Measurements from ENCODE around the gene GLIPR2.

GLIPR2 gene

DNA sequence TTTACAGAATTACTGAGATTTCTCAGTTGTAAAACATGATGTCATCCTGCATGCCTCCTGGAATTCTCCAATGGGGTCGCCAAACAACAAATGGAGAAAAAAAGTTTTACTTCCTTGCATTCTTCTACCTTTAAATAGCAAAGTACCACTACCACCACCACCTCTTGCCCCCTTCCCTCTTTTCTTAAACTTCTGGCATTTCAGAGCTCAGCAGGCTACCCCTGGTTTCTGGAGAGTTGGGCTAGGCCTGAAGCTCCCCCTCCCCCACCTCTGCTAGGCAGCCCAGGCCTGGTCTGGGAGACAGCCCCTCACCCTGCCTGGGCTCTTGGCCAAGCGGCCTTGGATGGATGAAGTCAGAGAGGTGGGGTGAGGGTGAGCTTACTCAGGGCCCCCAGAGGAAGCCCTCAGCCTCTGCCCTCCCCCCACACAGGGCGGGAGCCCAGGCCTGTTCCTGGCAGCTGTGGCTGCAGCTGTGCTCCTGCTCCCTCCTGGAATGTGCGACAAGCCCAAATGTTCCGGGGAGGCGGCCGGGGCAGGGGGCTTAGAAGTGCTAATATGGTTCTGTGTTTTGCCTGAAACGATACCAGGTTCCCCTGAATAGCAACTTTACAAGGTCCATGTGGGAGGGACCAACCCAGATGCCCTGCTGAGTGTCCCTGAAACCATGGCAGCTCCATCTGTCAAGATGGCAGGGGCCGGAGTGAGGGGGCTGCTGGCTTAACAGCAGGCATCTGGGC lies 26.7 kb downstream of the GLIPR2 start:
- H3K36me3 ChIP-seq (ENCODE audit: control insufficient read depth in 2 of 2, insufficient read depth in 1 of 2, low read length in 2 of 2) = no peaks in the 10 kb centered on the region
- no peak overlapping the region for H3K4me3 ChIP-seq (ENCODE audit: low read depth, low read length)
- no peak overlapping the region; the same call in 1 of the 2 replicates for H3K27ac ChIP-seq (ENCODE audit: extremely low read depth, low read depth, low read length)
- CTCF ChIA-PET = interaction anchor here (0.6 to 8.2 kb wide), 9 partner anchors 13 to 217 kb away, joined by 3 to 172 read pairs (median 5); partner anchors contain the start of genes CLTA and GLIPR2
- POLR2A ChIA-PET = interaction anchor here (0.6 to 3.0 kb wide), 8 partner anchors 8 to 319 kb away, joined by 3 to 30 read pairs (median 5); partner anchors contain the start of genes CLTA and GLIPR2
- H3K4me1 ChIP-seq (ENCODE audit: control insufficient read depth, insufficient read depth, low read length) = peaks cover 4% of the 10 kb centered on the region; the same call in 1 of the 2 replicates
- no peaks in the 10 kb centered on the region for H3K9me3 ChIP-seq (ENCODE audit: control insufficient read depth, insufficient read depth, low read depth, low read length)
- TF ChIP-seq KLF1 (tag by site-specific recombination; IDR thresholded peaks at IDR 0.05) (peak; percentile 35), ZIC2 (tag by site-specific recombination; IDR thresholded peaks at IDR 0.05) (peak; percentile 17; the same call in 1 of the 2 replicates), SP3 (tag by site-specific recombination; IDR thresholded peaks at IDR 0.05) (no peak), ZNF302 (tag by site-specific recombination; IDR thresholded peaks at IDR 0.05; ENCODE audit: low read depth) (no peak), GLI4 (tag by site-specific recombination; IDR thresholded peaks at IDR 0.05) (no peak), ZNF792 (tag by site-specific recombination; IDR thresholded peaks at IDR 0.05) (no peak), ZFHX2 (tag by site-specific recombination; conservative IDR thresholded peaks at IDR 0.05) (peak; percentile 38; the same call in 1 of the 2 replicates), ZNF514 (tag by site-specific recombination; IDR thresholded peaks at IDR 0.05) (no peak), ZNF433 (tag by site-specific recombination; IDR thresholded peaks at IDR 0.05; ENCODE audit: low read depth) (no peak), ZNF76 (tag by site-specific recombination; IDR thresholded peaks at IDR 0.05; ENCODE audit: borderline replicate concordance, low read depth) (no peak), ZBTB7A (tag by site-specific recombination; IDR thresholded peaks at IDR 0.05; ENCODE audit: low read depth) (no peak), GLIS2 (tag by site-specific recombination; IDR thresholded peaks at IDR 0.05) (peak; percentile 63; the same call in 1 of the 2 replicates), ZFP37 (tag by site-specific recombination; IDR thresholded peaks at IDR 0.05) (no peak), KLF9 (tag by site-specific recombination; IDR thresholded peaks at IDR 0.05; ENCODE audit: low read depth) (no peak), ZNF530 (tag by site-specific recombination; IDR thresholded peaks at IDR 0.05; ENCODE audit: low read depth) (0 out of 2 replicates have a peak, but pooled peaks have one; percentile 67), GLIS1 (tag by site-specific recombination; IDR thresholded peaks at IDR 0.05) (no peak), BCL11A (tag by site-specific recombination; IDR thresholded peaks at IDR 0.05; ENCODE audit: low read depth) (no peak), ZNF585B (tag by site-specific recombination; IDR thresholded peaks at IDR 0.05) (no peak), ZFP41 (tag by site-specific recombination; IDR thresholded peaks at IDR 0.05; ENCODE audit: borderline replicate concordance) (no peak), ZNF24 (tag by site-specific recombination; IDR thresholded peaks at IDR 0.05) (peak; percentile 36; the same call in 1 of the 2 replicates), ZNF629 (tag by site-specific recombination; IDR thresholded peaks at IDR 0.05) (peak; percentile 50; the same call in 1 of the 2 replicates), ZNF560 (tag by site-specific recombination; IDR thresholded peaks at IDR 0.05; ENCODE audit: borderline replicate concordance) (no peak), ZNF776 (tag by site-specific recombination; IDR thresholded peaks at IDR 0.05; ENCODE audit: borderline replicate concordance) (no peak), ZNF140 (tag by site-specific recombination; IDR thresholded peaks at IDR 0.05) (no peak), BCL11B (tag by site-specific recombination; IDR thresholded peaks at IDR 0.05; ENCODE audit: low read depth) (no peak), SP2 (tag by site-specific recombination; IDR thresholded peaks at IDR 0.05) (peak; percentile 44), ZNF335 (tag by site-specific recombination; conservative IDR thresholded peaks at IDR 0.05) (peak; percentile 75), TRIM28 (IDR thresholded peaks at IDR 0.05; ENCODE audit: borderline replicate concordance, low read length) (no peak; the same call in 1 of the 2 replicates)
- TF ChIP-seq, protein P1, sequence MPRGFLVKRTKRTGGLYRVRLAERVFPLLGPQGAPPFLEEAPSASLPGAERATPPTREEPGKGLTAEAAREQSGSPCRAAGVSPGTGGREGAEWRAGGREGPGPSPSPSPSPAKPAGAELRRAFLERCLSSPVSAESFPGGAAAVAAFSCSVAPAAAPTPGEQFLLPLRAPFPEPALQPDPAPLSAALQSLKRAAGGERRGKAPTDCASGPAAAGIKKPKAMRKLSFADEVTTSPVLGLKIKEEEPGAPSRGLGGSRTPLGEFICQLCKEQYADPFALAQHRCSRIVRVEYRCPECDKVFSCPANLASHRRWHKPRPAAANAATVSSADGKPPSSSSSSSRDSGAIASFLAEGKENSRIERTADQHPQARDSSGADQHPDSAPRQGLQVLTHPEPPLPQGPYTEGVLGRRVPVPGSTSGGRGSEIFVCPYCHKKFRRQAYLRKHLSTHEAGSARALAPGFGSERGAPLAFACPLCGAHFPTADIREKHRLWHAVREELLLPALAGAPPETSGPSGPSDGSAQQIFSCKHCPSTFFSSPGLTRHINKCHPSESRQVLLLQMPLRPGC (tag by site-specific recombination; IDR thresholded peaks at IDR 0.05) = no peak
- TF ChIP-seq, protein P2, sequence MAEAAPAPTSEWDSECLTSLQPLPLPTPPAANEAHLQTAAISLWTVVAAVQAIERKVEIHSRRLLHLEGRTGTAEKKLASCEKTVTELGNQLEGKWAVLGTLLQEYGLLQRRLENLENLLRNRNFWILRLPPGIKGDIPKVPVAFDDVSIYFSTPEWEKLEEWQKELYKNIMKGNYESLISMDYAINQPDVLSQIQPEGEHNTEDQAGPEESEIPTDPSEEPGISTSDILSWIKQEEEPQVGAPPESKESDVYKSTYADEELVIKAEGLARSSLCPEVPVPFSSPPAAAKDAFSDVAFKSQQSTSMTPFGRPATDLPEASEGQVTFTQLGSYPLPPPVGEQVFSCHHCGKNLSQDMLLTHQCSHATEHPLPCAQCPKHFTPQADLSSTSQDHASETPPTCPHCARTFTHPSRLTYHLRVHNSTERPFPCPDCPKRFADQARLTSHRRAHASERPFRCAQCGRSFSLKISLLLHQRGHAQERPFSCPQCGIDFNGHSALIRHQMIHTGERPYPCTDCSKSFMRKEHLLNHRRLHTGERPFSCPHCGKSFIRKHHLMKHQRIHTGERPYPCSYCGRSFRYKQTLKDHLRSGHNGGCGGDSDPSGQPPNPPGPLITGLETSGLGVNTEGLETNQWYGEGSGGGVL (tag by site-specific recombination; IDR thresholded peaks at IDR 0.05) = peak; percentile 87
- TF ChIP-seq, protein P3, sequence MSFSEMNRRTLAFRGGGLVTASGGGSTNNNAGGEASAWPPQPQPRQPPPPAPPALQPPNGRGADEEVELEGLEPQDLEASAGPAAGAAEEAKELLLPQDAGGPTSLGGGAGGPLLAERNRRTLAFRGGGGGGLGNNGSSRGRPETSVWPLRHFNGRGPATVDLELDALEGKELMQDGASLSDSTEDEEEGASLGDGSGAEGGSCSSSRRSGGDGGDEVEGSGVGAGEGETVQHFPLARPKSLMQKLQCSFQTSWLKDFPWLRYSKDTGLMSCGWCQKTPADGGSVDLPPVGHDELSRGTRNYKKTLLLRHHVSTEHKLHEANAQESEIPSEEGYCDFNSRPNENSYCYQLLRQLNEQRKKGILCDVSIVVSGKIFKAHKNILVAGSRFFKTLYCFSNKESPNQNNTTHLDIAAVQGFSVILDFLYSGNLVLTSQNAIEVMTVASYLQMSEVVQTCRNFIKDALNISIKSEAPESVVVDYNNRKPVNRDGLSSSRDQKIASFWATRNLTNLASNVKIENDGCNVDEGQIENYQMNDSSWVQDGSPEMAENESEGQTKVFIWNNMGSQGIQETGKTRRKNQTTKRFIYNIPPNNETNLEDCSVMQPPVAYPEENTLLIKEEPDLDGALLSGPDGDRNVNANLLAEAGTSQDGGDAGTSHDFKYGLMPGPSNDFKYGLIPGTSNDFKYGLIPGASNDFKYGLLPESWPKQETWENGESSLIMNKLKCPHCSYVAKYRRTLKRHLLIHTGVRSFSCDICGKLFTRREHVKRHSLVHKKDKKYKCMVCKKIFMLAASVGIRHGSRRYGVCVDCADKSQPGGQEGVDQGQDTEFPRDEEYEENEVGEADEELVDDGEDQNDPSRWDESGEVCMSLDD (tag by site-specific recombination; IDR thresholded peaks at IDR 0.05) = no peak
- TF ChIP-seq, protein P4, sequence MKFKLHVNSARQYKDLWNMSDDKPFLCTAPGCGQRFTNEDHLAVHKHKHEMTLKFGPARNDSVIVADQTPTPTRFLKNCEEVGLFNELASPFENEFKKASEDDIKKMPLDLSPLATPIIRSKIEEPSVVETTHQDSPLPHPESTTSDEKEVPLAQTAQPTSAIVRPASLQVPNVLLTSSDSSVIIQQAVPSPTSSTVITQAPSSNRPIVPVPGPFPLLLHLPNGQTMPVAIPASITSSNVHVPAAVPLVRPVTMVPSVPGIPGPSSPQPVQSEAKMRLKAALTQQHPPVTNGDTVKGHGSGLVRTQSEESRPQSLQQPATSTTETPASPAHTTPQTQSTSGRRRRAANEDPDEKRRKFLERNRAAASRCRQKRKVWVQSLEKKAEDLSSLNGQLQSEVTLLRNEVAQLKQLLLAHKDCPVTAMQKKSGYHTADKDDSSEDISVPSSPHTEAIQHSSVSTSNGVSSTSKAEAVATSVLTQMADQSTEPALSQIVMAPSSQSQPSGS (tag by site-specific recombination; IDR thresholded peaks at IDR 0.05; ENCODE audit: low read depth) = peak; percentile 88

All from HEK293 (cell line).